Nephron progenitor cell (in vitro differentiated cells): ENCODE results near the gene ATP9A.
A peak's percentile ranks its signal among the peaks of the same experiment; 100 is the strongest.
"Not testable (repeated sequence)": the region's sequence is repeated elsewhere in the genome, so short reads cannot be mapped to it uniquely, and the experiment has no call there.

ENCODE experiments used
- DNase-seq: peaks from one replicate; pipeline ENCODE4 v3.0.0; 2021
- H3K27ac Mint-ChIP-seq: 2 replicates; pipeline ENCODE4 v1.8.0; 2021; ENCODE audit warnings: mild to moderate bottlenecking, moderate library complexity, mixed read lengths
- H3K27me3 Mint-ChIP-seq: 2 replicates; pipeline ENCODE4 v1.8.0; 2021; ENCODE audit warnings: mild to moderate bottlenecking, low read depth, mixed read lengths; ENCODE audit not compliant: poor library complexity
- H3K36me3 Mint-ChIP-seq: 2 replicates; pipeline ENCODE4 v1.8.0; 2021; ENCODE audit warnings: low read depth, mixed read lengths
- H3K4me1 Mint-ChIP-seq: 2 replicates; pipeline ENCODE4 v1.8.0; 2021; ENCODE audit warnings: mixed read lengths
- H3K4me3 Mint-ChIP-seq: 2 replicates; pipeline ENCODE4 v1.8.0; 2021; ENCODE audit warnings: mild to moderate bottlenecking, moderate library complexity, mixed read lengths
- H3K9me3 Mint-ChIP-seq: 2 replicates; pipeline ENCODE4 v1.8.0; 2021; ENCODE audit warnings: mild to moderate bottlenecking, moderate library complexity, mixed read lengths
- TF ChIP-seq, protein P1 (sequence below): fragments of 200-600 bp; sonication (generic); IDR thresholded peaks from 2 replicates; pipeline ENCODE4 v1.5.0; 2021; ENCODE audit warnings: antibody characterized with exemption

ATP9A gene

GRCh38 chr20:51760905-51761546 is 7.2 kb downstream of the ATP9A start:
- Mint-ChIP-seq H3K4me3 (no peak overlapping the region), H3K27ac (no peak overlapping the region), H3K36me3 (peaks cover 49% of the 10 kb centered on the region), H3K9me3 (peaks cover 21% of the 10 kb centered on the region), H3K4me1 (peaks cover 26% of the 10 kb centered on the region), H3K27me3 (no peaks in the 10 kb centered on the region)
- no peak for DNase-seq
- TF ChIP-seq, protein P1, sequence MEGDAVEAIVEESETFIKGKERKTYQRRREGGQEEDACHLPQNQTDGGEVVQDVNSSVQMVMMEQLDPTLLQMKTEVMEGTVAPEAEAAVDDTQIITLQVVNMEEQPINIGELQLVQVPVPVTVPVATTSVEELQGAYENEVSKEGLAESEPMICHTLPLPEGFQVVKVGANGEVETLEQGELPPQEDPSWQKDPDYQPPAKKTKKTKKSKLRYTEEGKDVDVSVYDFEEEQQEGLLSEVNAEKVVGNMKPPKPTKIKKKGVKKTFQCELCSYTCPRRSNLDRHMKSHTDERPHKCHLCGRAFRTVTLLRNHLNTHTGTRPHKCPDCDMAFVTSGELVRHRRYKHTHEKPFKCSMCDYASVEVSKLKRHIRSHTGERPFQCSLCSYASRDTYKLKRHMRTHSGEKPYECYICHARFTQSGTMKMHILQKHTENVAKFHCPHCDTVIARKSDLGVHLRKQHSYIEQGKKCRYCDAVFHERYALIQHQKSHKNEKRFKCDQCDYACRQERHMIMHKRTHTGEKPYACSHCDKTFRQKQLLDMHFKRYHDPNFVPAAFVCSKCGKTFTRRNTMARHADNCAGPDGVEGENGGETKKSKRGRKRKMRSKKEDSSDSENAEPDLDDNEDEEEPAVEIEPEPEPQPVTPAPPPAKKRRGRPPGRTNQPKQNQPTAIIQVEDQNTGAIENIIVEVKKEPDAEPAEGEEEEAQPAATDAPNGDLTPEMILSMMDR = no peak

GRCh38 chr20:51759769-51760510 is 8.2 kb downstream of the ATP9A start:
- H3K27me3 Mint-ChIP-seq = no peaks in the 10 kb centered on the region
- no peak for DNase-seq
- peaks cover 49% of the 10 kb centered on the region for H3K36me3 Mint-ChIP-seq
- H3K27ac Mint-ChIP-seq = no peak overlapping the region
- H3K9me3 Mint-ChIP-seq = peaks cover 21% of the 10 kb centered on the region
- H3K4me1 Mint-ChIP-seq = peaks cover 26% of the 10 kb centered on the region
- TF ChIP-seq, protein P1 = no peak
- H3K4me3 Mint-ChIP-seq = no peak overlapping the region

GRCh38 chr20:51758978-51759544 is 9.1 kb downstream of the ATP9A start:
- Mint-ChIP-seq H3K36me3 (peaks cover 44% of the 10 kb centered on the region), H3K4me3 (no peak overlapping the region), H3K27me3 (no peaks in the 10 kb centered on the region), H3K27ac (peak overlapping the region; percentile 80), H3K4me1 (peaks cover 26% of the 10 kb centered on the region), H3K9me3 (peaks cover 21% of the 10 kb centered on the region)
- TF ChIP-seq, protein P1 = no peak
- no peak for DNase-seq

- H3K36me3 Mint-ChIP-seq = peaks cover 39% of the 10 kb centered on the region
- H3K4me3 Mint-ChIP-seq = no peak overlapping the region
- TF ChIP-seq, protein P1 = no peak
- H3K27ac Mint-ChIP-seq = peak overlapping the region; percentile 80
- no peak for DNase-seq
- H3K27me3 Mint-ChIP-seq = no peaks in the 10 kb centered on the region
- peaks cover 15% of the 10 kb centered on the region for H3K9me3 Mint-ChIP-seq
- H3K4me1 Mint-ChIP-seq = peaks cover 33% of the 10 kb centered on the region
Measured at GRCh38 chr20:51757226-51757625, 11.0 kb downstream of the ATP9A start.

- TF ChIP-seq, protein P1 = no peak
- Mint-ChIP-seq H3K4me3 (no peak overlapping the region), H3K27me3 (no peaks in the 10 kb centered on the region), H3K9me3 (peaks cover 10% of the 10 kb centered on the region), H3K36me3 (peaks cover 35% of the 10 kb centered on the region), H3K27ac (peak overlapping the region; percentile 36), H3K4me1 (peaks cover 38% of the 10 kb centered on the region)
- no peak for DNase-seq
Measured at GRCh38 chr20:51756653-51757052, 11.5 kb downstream of the ATP9A start.

- Mint-ChIP-seq H3K36me3 (peaks cover 19% of the 10 kb centered on the region), H3K4me1 (peaks cover 43% of the 10 kb centered on the region)
- not testable (repeated sequence) for H3K9me3 Mint-ChIP-seq, DNase-seq, H3K27ac Mint-ChIP-seq, H3K27me3 Mint-ChIP-seq, H3K4me3 Mint-ChIP-seq
Measured at GRCh38 chr20:51753220-51753619, 15.0 kb downstream of the ATP9A start.
